Measurements from ENCODE around the gene UTF1.

Gene UTF1

GRCh38 chr10:133278577-133279265 is 48.7 kb downstream of the UTF1 start:
- H3K36me3 ChIP-seq (ENCODE audit: control insufficient read depth in 1 of 2, insufficient read depth in 2 of 2, low read length in 2 of 2), result peaks cover 17 to 39% of the 10 kb centered on the region in 2 donors
- no peak overlapping the region for H3K9ac ChIP-seq (ENCODE audit: low read depth in 1 of 2, low read length in 2 of 2)
- peak overlapping the region; percentile 59 for H3K27ac ChIP-seq (ENCODE audit: low read depth, low read length)
- H3K4me3 ChIP-seq (ENCODE audit: low read depth in 1 of 2, low read length in 2 of 2), result peak overlapping the region in 1 of 2 donors; percentile 31
- peaks cover 13 to 22% of the 10 kb centered on the region in 2 donors for H3K27me3 ChIP-seq (ENCODE audit: control insufficient read depth in 1 of 2, insufficient read depth in 2 of 2, low read length in 2 of 2)
- peaks cover 9 to 38% of the 10 kb centered on the region in 2 donors for H3K4me1 ChIP-seq (ENCODE audit: control insufficient read depth in 1 of 2, insufficient read depth in 2 of 2, low read length in 2 of 2)
- no peaks in the 10 kb centered on the region for H3K9me3 ChIP-seq (ENCODE audit: control insufficient read depth in 1 of 2, low read length in 2 of 2)

DNA sequence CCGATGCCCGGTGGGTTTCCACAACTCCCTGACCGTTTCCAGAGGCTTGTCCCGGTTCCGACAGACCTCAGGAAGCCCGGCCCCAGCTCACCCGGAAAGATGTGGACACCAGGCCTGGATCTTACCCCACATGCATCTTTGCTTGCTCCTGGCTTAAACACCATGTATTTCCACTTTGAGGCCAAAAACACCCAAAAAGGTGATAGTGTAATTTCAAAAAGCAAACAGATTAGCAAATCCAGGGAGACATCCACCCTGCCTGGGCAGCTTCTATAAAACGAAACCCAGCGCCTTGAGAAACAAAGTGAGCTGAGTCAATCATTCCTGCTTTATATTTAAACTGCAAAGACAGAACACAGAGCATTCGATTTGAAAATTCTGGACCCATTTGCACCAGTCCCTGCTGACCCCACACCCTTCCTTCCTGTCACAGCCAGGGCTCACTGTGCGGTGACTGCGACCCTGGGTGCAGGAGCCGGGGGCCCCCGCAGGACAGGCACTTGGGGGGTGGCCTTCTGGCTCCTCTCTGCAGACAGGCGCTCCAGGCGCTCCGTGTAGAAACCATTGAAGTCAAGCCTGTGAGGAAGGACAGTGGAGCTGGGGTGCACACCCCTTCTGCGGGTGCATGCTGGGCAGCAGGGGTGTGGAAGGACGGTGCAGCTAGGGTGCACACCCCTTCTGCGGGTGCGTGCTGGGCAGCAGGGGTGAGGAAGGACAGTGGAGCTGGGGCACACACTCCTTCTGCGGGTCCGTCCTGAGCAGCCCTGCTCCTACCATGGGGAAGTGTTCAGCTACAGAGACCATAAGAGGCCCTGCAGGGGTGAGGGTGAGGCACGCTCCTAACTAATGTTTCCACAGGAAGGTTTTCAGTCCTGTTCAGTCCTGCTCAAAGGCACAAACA is 49.6 kb downstream of the UTF1 start:
- Histone ChIP-seq H3K9ac (ENCODE audit: low read depth in 1 of 2, low read length in 2 of 2) (no peak overlapping the region), H3K36me3 (ENCODE audit: control insufficient read depth in 1 of 2, insufficient read depth in 2 of 2, low read length in 2 of 2) (peaks cover 20 to 47% of the 10 kb centered on the region in 2 donors), H3K27me3 (ENCODE audit: control insufficient read depth in 1 of 2, insufficient read depth in 2 of 2, low read length in 2 of 2) (peaks cover 10 to 20% of the 10 kb centered on the region in 2 donors), H3K4me1 (ENCODE audit: control insufficient read depth in 1 of 2, insufficient read depth in 2 of 2, low read length in 2 of 2) (peaks cover 9 to 32% of the 10 kb centered on the region in 2 donors), H3K27ac (ENCODE audit: low read depth, low read length) (peak overlapping the region; percentile 14), H3K9me3 (ENCODE audit: control insufficient read depth in 1 of 2, low read length in 2 of 2) (no peaks in the 10 kb centered on the region), H3K4me3 (ENCODE audit: low read depth in 1 of 2, low read length in 2 of 2) (no peak overlapping the region)

- H3K9ac ChIP-seq (ENCODE audit: low read depth in 1 of 2, low read length in 2 of 2), result no peak overlapping the region
- peaks cover 9 to 11% of the 10 kb centered on the region in 2 donors for H3K27me3 ChIP-seq (ENCODE audit: control insufficient read depth in 1 of 2, insufficient read depth in 2 of 2, low read length in 2 of 2)
- H3K27ac ChIP-seq (ENCODE audit: low read depth, low read length), result no peak overlapping the region
- H3K36me3 ChIP-seq (ENCODE audit: control insufficient read depth in 1 of 2, insufficient read depth in 2 of 2, low read length in 2 of 2), result peaks cover 30 to 57% of the 10 kb centered on the region in 2 donors
- peaks cover 9 to 29% of the 10 kb centered on the region in 2 donors for H3K4me1 ChIP-seq (ENCODE audit: control insufficient read depth in 1 of 2, insufficient read depth in 2 of 2, low read length in 2 of 2)
- H3K9me3 ChIP-seq (ENCODE audit: control insufficient read depth in 1 of 2, low read length in 2 of 2), result no peaks in the 10 kb centered on the region
- no peak overlapping the region for H3K4me3 ChIP-seq (ENCODE audit: low read depth in 1 of 2, low read length in 2 of 2)
These were observed 50.5 kb downstream of the UTF1 start for GRCh38 chr10:133280391-133281059.

GRCh38 chr10:133281084-133281483 is 51.1 kb downstream of the UTF1 start:
- H3K27ac ChIP-seq (ENCODE audit: low read depth, low read length), result no peak overlapping the region
- H3K9me3 ChIP-seq (ENCODE audit: control insufficient read depth in 1 of 2, low read length in 2 of 2), result no peaks in the 10 kb centered on the region
- H3K4me3 ChIP-seq (ENCODE audit: low read depth in 1 of 2, low read length in 2 of 2), result no peak overlapping the region
- peaks cover 36 to 62% of the 10 kb centered on the region in 2 donors for H3K36me3 ChIP-seq (ENCODE audit: control insufficient read depth in 1 of 2, insufficient read depth in 2 of 2, low read length in 2 of 2)
- peaks cover 5 to 6% of the 10 kb centered on the region in 2 donors for H3K27me3 ChIP-seq (ENCODE audit: control insufficient read depth in 1 of 2, insufficient read depth in 2 of 2, low read length in 2 of 2)
- no peak overlapping the region for H3K9ac ChIP-seq (ENCODE audit: low read depth in 1 of 2, low read length in 2 of 2)
- peaks cover 9 to 25% of the 10 kb centered on the region in 2 donors for H3K4me1 ChIP-seq (ENCODE audit: control insufficient read depth in 1 of 2, insufficient read depth in 2 of 2, low read length in 2 of 2)
